ENCODE data around the gene EGFL7. TPM values are rescaled to one million over a fixed set of nuclear protein-coding genes. Genes with fewer than 3 reads are reported as not detected.

EGFL7 gene
- polyA plus RNA-seq, 1 of the 3 experiments (the other 2 are of a cell fraction), result 43.0 TPM

DNA sequence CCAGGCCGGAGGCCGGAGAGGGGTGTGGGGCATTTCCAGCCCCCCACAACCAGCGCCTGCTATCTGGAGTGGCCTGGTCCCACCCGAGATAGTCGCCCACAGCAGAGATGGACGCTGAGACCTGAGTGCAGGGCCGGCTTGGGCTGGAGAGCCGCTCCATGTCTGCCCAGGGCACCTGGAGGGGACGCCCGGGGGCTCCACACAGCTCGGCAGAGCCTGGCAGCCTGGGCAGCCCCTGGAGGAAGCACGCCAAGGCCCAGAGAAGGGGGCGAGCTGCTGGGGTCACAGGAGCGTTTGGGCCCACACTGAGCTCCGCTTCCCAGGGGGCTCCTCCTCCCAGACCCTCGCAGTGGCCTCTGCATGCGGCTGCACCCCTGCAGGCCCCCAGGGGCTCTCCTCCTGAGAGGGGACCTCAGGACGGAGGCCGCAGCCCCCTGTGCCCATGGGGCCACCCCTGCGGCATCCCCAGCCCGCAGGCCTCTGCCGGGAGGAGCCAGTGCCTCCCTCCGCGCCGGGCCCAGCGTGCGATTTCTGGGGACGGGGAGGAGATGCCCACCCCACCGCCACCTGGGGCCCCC lies 42.2 kb upstream of the EGFL7 start (continued):
- TF ChIP-seq, protein P1, sequence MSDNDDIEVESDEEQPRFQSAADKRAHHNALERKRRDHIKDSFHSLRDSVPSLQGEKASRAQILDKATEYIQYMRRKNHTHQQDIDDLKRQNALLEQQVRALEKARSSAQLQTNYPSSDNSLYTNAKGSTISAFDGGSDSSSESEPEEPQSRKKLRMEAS (IDR thresholded peaks at IDR 0.05; ENCODE audit: low read depth), result no peak
- TF ChIP-seq, protein P2, sequence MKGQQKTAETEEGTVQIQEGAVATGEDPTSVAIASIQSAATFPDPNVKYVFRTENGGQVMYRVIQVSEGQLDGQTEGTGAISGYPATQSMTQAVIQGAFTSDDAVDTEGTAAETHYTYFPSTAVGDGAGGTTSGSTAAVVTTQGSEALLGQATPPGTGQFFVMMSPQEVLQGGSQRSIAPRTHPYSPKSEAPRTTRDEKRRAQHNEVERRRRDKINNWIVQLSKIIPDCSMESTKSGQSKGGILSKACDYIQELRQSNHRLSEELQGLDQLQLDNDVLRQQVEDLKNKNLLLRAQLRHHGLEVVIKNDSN (IDR thresholded peaks at IDR 0.05; ENCODE audit: borderline replicate concordance, low read depth), result no peak

DNA sequence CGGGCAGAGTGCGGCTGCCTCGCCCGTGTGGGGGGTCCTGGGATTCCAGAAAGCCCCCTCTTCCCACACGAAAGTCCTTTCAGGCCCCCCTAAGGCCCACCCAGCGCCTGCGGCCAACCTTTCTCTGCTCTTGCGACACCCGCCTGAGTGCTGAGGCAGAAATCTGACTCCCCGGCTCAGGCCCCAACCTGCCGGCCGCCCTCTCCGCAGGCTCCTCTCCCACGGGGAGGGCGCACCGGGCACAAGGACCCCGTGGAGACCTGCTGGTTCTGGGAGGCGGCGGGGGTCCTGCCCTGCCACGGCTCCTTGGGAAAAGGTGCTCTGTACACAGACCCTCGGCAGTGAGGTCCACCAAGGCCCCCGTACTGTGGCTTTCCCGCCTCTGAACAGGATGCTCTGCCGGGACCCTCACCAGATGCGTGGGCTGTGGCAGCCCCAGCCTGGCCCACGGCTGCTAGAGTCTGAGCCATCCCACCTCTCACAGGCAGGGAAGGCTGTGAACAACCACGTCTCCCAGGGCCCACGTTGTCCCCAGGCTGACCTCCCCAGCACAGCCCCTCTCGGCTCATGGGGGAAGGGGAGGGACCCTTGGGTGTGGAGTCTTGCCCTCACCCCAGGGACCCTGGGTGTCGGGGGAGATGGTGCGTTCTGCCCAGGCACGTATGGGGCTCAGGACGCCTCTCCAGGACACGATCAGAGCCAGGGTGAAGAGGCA lies 41.5 kb upstream of the EGFL7 start:
- H3K4me1 ChIP-seq (ENCODE audit: control insufficient read depth in 1 of 2, insufficient read depth in 2 of 2, low read depth in 1 of 2, low read length in 1 of 2), result peaks cover 8 to 9% of the 10 kb centered on the region in 2 experiments; a peak in 1 of 4 replicates
- TF ChIP-seq RFX5 (IDR thresholded peaks at IDR 0.05; ENCODE audit: low read length) (no peak), EP300 (IDR thresholded peaks at IDR 0.05; ENCODE audit: borderline replicate concordance in 1 of 2, low read depth in 1 of 2, low read length in 1 of 2) (no peak), RCOR1 (IDR thresholded peaks at IDR 0.05; ENCODE audit: low read length) (no peak)
- TF ChIP-seq, protein P3, sequence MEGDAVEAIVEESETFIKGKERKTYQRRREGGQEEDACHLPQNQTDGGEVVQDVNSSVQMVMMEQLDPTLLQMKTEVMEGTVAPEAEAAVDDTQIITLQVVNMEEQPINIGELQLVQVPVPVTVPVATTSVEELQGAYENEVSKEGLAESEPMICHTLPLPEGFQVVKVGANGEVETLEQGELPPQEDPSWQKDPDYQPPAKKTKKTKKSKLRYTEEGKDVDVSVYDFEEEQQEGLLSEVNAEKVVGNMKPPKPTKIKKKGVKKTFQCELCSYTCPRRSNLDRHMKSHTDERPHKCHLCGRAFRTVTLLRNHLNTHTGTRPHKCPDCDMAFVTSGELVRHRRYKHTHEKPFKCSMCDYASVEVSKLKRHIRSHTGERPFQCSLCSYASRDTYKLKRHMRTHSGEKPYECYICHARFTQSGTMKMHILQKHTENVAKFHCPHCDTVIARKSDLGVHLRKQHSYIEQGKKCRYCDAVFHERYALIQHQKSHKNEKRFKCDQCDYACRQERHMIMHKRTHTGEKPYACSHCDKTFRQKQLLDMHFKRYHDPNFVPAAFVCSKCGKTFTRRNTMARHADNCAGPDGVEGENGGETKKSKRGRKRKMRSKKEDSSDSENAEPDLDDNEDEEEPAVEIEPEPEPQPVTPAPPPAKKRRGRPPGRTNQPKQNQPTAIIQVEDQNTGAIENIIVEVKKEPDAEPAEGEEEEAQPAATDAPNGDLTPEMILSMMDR (IDR thresholded peaks at IDR 0.05), result no peak
- no peaks in the 10 kb centered on the region for H3K9me2 ChIP-seq
- ChIA-PET POLR2A (no interaction called here), CTCF (interaction anchor here (1.2 to 5.0 kb wide), 2 partner anchors 9 to 132 kb away, joined by 3 to 31 read pairs; no protein-coding TSS in a partner anchor)
- 88% methylated on average over 14 of the region's 34 CpGs for WGBS (ENCODE audit: low lambda C conversion rate)
- H3K79me2 ChIP-seq (ENCODE audit: insufficient read depth), result no peaks in the 10 kb centered on the region
- no peaks in the 10 kb centered on the region for H3K27me3 ChIP-seq (ENCODE audit: insufficient read depth)
- H3K4me2 ChIP-seq, result no peak overlapping the region
- no peaks in the 10 kb centered on the region for H3K36me3 ChIP-seq (replicated peaks in 1 of 2; ENCODE audit: control insufficient read depth in 1 of 2, insufficient read depth in 2 of 2, low read length in 1 of 2)
- H4K20me1 ChIP-seq (ENCODE audit: insufficient read depth), result no peaks in the 10 kb centered on the region
- DNase-seq, result no peak
- no peak overlapping the region for H2AFZ ChIP-seq (ENCODE audit: low read depth)
- H3F3A ChIP-seq (replicated peaks; ENCODE audit: insufficient read depth), result no peaks in the 10 kb centered on the region
- no peak overlapping the region for H3K9ac ChIP-seq
- H3K27ac ChIP-seq (ENCODE audit: low read depth in 2 of 2, low read length in 1 of 2), result no peak overlapping the region
- H3K4me3 ChIP-seq (ENCODE audit: low read depth in 2 of 2, low read length in 1 of 2), result no peak overlapping the region
- no peaks in the 10 kb centered on the region for H3K9me3 ChIP-seq

DNA sequence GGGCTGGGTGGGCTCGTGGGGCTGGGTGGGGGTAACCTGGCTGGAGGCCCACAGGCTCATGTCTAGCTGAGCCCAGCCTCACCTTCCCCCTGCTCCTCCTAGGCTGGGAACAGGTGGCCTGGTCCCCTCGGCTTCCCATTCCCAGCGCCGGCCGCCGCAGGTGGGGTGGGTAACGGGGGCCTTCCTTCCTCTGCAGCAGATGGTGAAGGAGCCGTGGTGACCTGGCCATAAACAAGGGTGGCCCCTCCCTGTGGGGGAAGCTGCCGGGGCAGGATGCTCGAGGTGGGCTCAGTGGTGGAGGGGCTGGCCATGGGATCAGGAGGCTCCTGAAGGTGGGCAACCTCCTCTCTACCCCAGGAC lies 41.0 kb upstream of the EGFL7 start:
- H3K79me2 ChIP-seq (ENCODE audit: insufficient read depth), result no peaks in the 10 kb centered on the region
- no peak overlapping the region for H3K9ac ChIP-seq
- H3K27ac ChIP-seq (ENCODE audit: low read depth in 2 of 2, low read length in 1 of 2), result no peak overlapping the region
- peaks cover 8 to 9% of the 10 kb centered on the region in 2 experiments; a peak in 1 of 4 replicates for H3K4me1 ChIP-seq (ENCODE audit: control insufficient read depth in 1 of 2, insufficient read depth in 2 of 2, low read depth in 1 of 2, low read length in 1 of 2)
- H3K9me2 ChIP-seq, result no peaks in the 10 kb centered on the region
- no peaks in the 10 kb centered on the region for H3K27me3 ChIP-seq (ENCODE audit: insufficient read depth)
- no peak overlapping the region for H3K4me3 ChIP-seq (ENCODE audit: low read depth in 2 of 2, low read length in 1 of 2)
- no peaks in the 10 kb centered on the region for H3K9me3 ChIP-seq
- DNase-seq, result no peak
- POLR2A ChIA-PET, result no interaction called here
- H3F3A ChIP-seq (replicated peaks; ENCODE audit: insufficient read depth), result no peaks in the 10 kb centered on the region
- H3K4me2 ChIP-seq, result no peak overlapping the region
- WGBS (ENCODE audit: low lambda C conversion rate), result 88% methylated on average over 4 of the region's 10 CpGs
- no peak overlapping the region for H2AFZ ChIP-seq (ENCODE audit: low read depth)
- H3K36me3 ChIP-seq (replicated peaks in 1 of 2; ENCODE audit: control insufficient read depth in 1 of 2, insufficient read depth in 2 of 2, low read length in 1 of 2), result no peaks in the 10 kb centered on the region
- no peaks in the 10 kb centered on the region for H4K20me1 ChIP-seq (ENCODE audit: insufficient read depth)
- CTCF ChIA-PET, result interaction anchor here (1.2 to 9.0 kb wide), 2 partner anchors 8 to 135 kb away, joined by 3 to 320 read pairs; no protein-coding TSS in a partner anchor
- TF ChIP-seq, protein P1 (IDR thresholded peaks at IDR 0.05; ENCODE audit: low read depth), result no peak
- TF ChIP-seq GABPA (IDR thresholded peaks at IDR 0.05; ENCODE audit: low read depth), result no peak
- TF ChIP-seq FOSL2 (IDR thresholded peaks at IDR 0.05; ENCODE audit: borderline replicate concordance, low read depth), result no peak
- no peak for TF ChIP-seq SMC3 (IDR thresholded peaks at IDR 0.05; ENCODE audit: low read depth, low read length)
- TF ChIP-seq, protein P3 (IDR thresholded peaks at IDR 0.05), result no peak
- no peak for TF ChIP-seq MEF2A (IDR thresholded peaks at IDR 0.05; ENCODE audit: borderline replicate concordance, low read depth)
- TF ChIP-seq TEAD4 (IDR thresholded peaks at IDR 0.05; ENCODE audit: borderline replicate concordance, insufficient read depth), result no peak
- TF ChIP-seq, protein P4, sequence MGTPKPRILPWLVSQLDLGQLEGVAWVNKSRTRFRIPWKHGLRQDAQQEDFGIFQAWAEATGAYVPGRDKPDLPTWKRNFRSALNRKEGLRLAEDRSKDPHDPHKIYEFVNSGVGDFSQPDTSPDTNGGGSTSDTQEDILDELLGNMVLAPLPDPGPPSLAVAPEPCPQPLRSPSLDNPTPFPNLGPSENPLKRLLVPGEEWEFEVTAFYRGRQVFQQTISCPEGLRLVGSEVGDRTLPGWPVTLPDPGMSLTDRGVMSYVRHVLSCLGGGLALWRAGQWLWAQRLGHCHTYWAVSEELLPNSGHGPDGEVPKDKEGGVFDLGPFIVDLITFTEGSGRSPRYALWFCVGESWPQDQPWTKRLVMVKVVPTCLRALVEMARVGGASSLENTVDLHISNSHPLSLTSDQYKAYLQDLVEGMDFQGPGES (IDR thresholded peaks at IDR 0.05; ENCODE audit: low read depth, low read length), result no peak
- TF ChIP-seq, protein P5, sequence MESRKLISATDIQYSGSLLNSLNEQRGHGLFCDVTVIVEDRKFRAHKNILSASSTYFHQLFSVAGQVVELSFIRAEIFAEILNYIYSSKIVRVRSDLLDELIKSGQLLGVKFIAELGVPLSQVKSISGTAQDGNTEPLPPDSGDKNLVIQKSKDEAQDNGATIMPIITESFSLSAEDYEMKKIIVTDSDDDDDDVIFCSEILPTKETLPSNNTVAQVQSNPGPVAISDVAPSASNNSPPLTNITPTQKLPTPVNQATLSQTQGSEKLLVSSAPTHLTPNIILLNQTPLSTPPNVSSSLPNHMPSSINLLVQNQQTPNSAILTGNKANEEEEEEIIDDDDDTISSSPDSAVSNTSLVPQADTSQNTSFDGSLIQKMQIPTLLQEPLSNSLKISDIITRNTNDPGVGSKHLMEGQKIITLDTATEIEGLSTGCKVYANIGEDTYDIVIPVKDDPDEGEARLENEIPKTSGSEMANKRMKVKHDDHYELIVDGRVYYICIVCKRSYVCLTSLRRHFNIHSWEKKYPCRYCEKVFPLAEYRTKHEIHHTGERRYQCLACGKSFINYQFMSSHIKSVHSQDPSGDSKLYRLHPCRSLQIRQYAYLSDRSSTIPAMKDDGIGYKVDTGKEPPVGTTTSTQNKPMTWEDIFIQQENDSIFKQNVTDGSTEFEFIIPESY (IDR thresholded peaks at IDR 0.05; ENCODE audit: borderline replicate concordance, low read depth), result no peak
- TF ChIP-seq JUND (IDR thresholded peaks at IDR 0.05), result no peak

Data from SK-N-SH (cell line).